IMR-90 (cell line): ENCODE data around the gene RYK. TPM values are rescaled to one million over a fixed set of nuclear protein-coding genes. Genes with fewer than 3 reads are reported as not detected.

Source experiments
- ATAC-seq: fragments of 200-7000 bp; cut with Tn5 transposase; 2 replicates; pipeline ENCODE4 v1.9.1; 2020; ENCODE audit warnings: low read depth, mild to moderate bottlenecking, moderate library complexity
- BruUV-seq: library from RNA; stranded (reverse); fragments of 400-500 nt; replicated peaks from 2 replicates; lab custom pipeline; 2021; lab: Mats Ljungman, UMichigan
- CTCF ChIA-PET: fragments of 300-600 bp; formaldehyde crosslinking; extraction: SDS; loops from one replicate; lab custom pipeline; 2021; ENCODE audit warnings: antibody characterized with exemption; lab: Yijun Ruan, JAX
- POLR2A ChIA-PET: fragments of 300-600 bp; sonication (Branson Sonifier 250); formaldehyde crosslinking; loops from one replicate; lab custom pipeline; 2022; ENCODE audit warnings: antibody characterized with exemption; ENCODE audit not compliant: unreplicated experiment; lab: Charles Lee
- DNase-seq: peaks from one replicate; pipeline ENCODE4 v3.0.0; 2013
- H2AFZ ChIP-seq: replicated peaks from 2 replicates; pipeline ENCODE3; 2013; ENCODE audit warnings: low read length, mild to moderate bottlenecking; ENCODE audit not compliant: poor library complexity
- H2AK5ac ChIP-seq: 2 replicates; pipeline ENCODE4 v1.6.1; 2013; ENCODE audit warnings: low read depth, low read length, inconsistent platforms
- H2AK9ac ChIP-seq: replicated peaks from 2 replicates; pipeline ENCODE3; 2013; ENCODE audit warnings: mild to moderate bottlenecking, low read depth, low read length, moderate library complexity; ENCODE audit not compliant: poor library complexity
- H2BK120ac ChIP-seq: 2 replicates; pipeline ENCODE4 v1.6.1; 2013; ENCODE audit warnings: low read depth, low read length, inconsistent platforms
- H2BK15ac ChIP-seq: 3 replicates; pipeline ENCODE4 v1.6.1; 2013; ENCODE audit warnings: low read depth, low read length, inconsistent platforms
- H2BK20ac ChIP-seq: 2 replicates; pipeline ENCODE4 v1.6.1; 2013; ENCODE audit warnings: low read depth, mild to moderate bottlenecking, inconsistent platforms, low read length, moderate library complexity
- H2BK5ac ChIP-seq: 2 replicates; pipeline ENCODE4 v1.6.1; 2013; ENCODE audit warnings: mild to moderate bottlenecking, low read depth, low read length, inconsistent platforms; ENCODE audit not compliant: poor library complexity, severe bottlenecking
- H3K14ac ChIP-seq: replicated peaks from 2 replicates; pipeline ENCODE4 v1.6.1; 2013; ENCODE audit warnings: low read depth, low read length, inconsistent platforms
- H3K18ac ChIP-seq: 2 replicates; pipeline ENCODE4 v1.6.1; 2013; ENCODE audit warnings: low read depth, low read length, control low read depth
- H3K23ac ChIP-seq: 2 replicates; pipeline ENCODE4 v1.6.1; 2013; ENCODE audit warnings: low read depth, low read length, inconsistent platforms
- H3K27ac ChIP-seq: 2 replicates; pipeline ENCODE4 v1.5.1; 2013; ENCODE audit warnings: mild to moderate bottlenecking, control low read depth, low read length; ENCODE audit not compliant: insufficient read depth
- H3K27me3 ChIP-seq: 2 replicates; pipeline ENCODE4 v1.6.1; 2013; ENCODE audit warnings: low read length; ENCODE audit not compliant: control insufficient read depth, insufficient read depth
- H3K36me3 ChIP-seq: 2 replicates; pipeline ENCODE4 v1.6.1; 2013; ENCODE audit warnings: low read length, mixed read lengths; ENCODE audit not compliant: control insufficient read depth, insufficient read depth
- H3K4ac ChIP-seq: 2 replicates; pipeline ENCODE4 v1.6.1; 2013; ENCODE audit warnings: low read depth, low read length, inconsistent platforms
- H3K4me1 ChIP-seq: 2 replicates; pipeline ENCODE4 v1.6.1; 2013; ENCODE audit warnings: low read length, mixed read lengths; ENCODE audit not compliant: control insufficient read depth, insufficient read depth
- H3K4me2 ChIP-seq: 2 replicates; pipeline ENCODE4 v1.6.1; 2013; ENCODE audit warnings: low read depth, mild to moderate bottlenecking, control low read depth, low read length, moderate library complexity
- H3K4me3 ChIP-seq: 2 replicates; pipeline ENCODE4 v1.5.1; 2013; ENCODE audit warnings: low read depth, mild to moderate bottlenecking, control low read depth, low read length, moderate library complexity; ENCODE audit not compliant: insufficient read depth
- H3K56ac ChIP-seq: 2 replicates; pipeline ENCODE4 v1.6.1; 2013; ENCODE audit warnings: low read length, inconsistent platforms; ENCODE audit not compliant: insufficient read depth; ENCODE audit errors: extremely low read depth
- H3K79me1 ChIP-seq, 2 experiments: 2 replicates each; pipeline ENCODE4 v1.6.1; 2013; ENCODE audit warnings: low read length in 2 of 2, inconsistent platforms in 1 of 2, low read depth in 1 of 2
- H3K9ac ChIP-seq: 2 replicates; pipeline ENCODE4 v1.6.1; 2013; ENCODE audit warnings: low read depth, low read length, control low read depth
- H3K9me1 ChIP-seq: 2 replicates; pipeline ENCODE4 v1.6.1; 2013; ENCODE audit warnings: low read length, inconsistent platforms; ENCODE audit not compliant: insufficient read depth
- H3K9me3 ChIP-seq: 2 replicates; pipeline ENCODE4 v1.6.1; 2013; ENCODE audit warnings: low read length; ENCODE audit not compliant: control insufficient read depth, insufficient read depth
- H4K20me1 ChIP-seq: 2 replicates; pipeline ENCODE4 v1.6.1; 2013; ENCODE audit warnings: low read length, inconsistent platforms; ENCODE audit not compliant: insufficient read depth
- H4K5ac ChIP-seq: 2 replicates; pipeline ENCODE4 v1.6.1; 2013; ENCODE audit warnings: mild to moderate bottlenecking, low read depth, low read length, control low read depth
- H4K8ac ChIP-seq, 2 experiments: 2 replicates each; pipeline ENCODE4 v1.6.1; 2013; ENCODE audit warnings: low read depth in 2 of 2, low read length in 2 of 2, control low read depth in 1 of 2, inconsistent platforms in 1 of 2
- H4K91ac ChIP-seq: 2 replicates; pipeline ENCODE4 v1.6.1; 2013; ENCODE audit warnings: low read depth, low read length, inconsistent platforms; ENCODE audit not compliant: insufficient read depth
- BHLHE40 ChIP-seq: fragments of 150-350 bp; IDR thresholded peaks from 2 replicates; pipeline ENCODE4 v1.6.1; 2016; ENCODE audit warnings: mild to moderate bottlenecking, low read depth, low read length
- CEBPB ChIP-seq: IDR thresholded peaks from 2 replicates; pipeline ENCODE4 v1.6.1; 2012; ENCODE audit warnings: low read depth, low read length, improper control_type of control experiment
- CHD1 ChIP-seq: IDR thresholded peaks from 2 replicates; pipeline ENCODE4 v1.6.1; 2012; ENCODE audit warnings: low read depth, low read length, improper control_type of control experiment
- CTCF ChIP-seq: conservative IDR thresholded peaks from 2 replicates; pipeline ENCODE4 v1.5.1; 2012; ENCODE audit warnings: mild to moderate bottlenecking, low read depth, low read length, improper control_type of control experiment
- FOS ChIP-seq: fragments of 150-350 bp; IDR thresholded peaks from 2 replicates; pipeline ENCODE4 v1.6.1; 2016; ENCODE audit warnings: low read depth, low read length
- MAFK ChIP-seq: IDR thresholded peaks from 2 replicates; pipeline ENCODE4 v1.6.1; 2012; ENCODE audit warnings: low read depth, low read length, improper control_type of control experiment
- MAZ ChIP-seq: IDR thresholded peaks from 2 replicates; pipeline ENCODE4 v1.6.1; 2012; ENCODE audit warnings: low read depth, mild to moderate bottlenecking, low read length, improper control_type of control experiment, moderate library complexity, borderline replicate concordance
- MXI1 ChIP-seq: IDR thresholded peaks from 2 replicates; pipeline ENCODE4 v1.6.1; 2012; ENCODE audit warnings: low read depth, mild to moderate bottlenecking, low read length, moderate library complexity, borderline replicate concordance
- NFE2L2 ChIP-seq: fragments of 150-350 bp; IDR thresholded peaks from 2 replicates; pipeline ENCODE4 v1.6.1; 2016; ENCODE audit warnings: low read depth, mild to moderate bottlenecking, low read length
- POLR2A ChIP-seq: IDR thresholded peaks from 2 replicates; pipeline ENCODE4 v1.6.1; 2012; ENCODE audit warnings: mild to moderate bottlenecking, low read depth, low read length
- RAD21 ChIP-seq: IDR thresholded peaks from 2 replicates; pipeline ENCODE4 v1.6.1; 2012; ENCODE audit warnings: low read length, improper control_type of control experiment
- RCOR1 ChIP-seq: IDR thresholded peaks from 2 replicates; pipeline ENCODE4 v1.6.1; 2012; ENCODE audit warnings: mild to moderate bottlenecking, low read length, improper control_type of control experiment; ENCODE audit not compliant: insufficient replicate concordance
- RFX5 ChIP-seq: IDR thresholded peaks from 2 replicates; pipeline ENCODE4 v1.8.0; 2012; ENCODE audit warnings: low read depth, mild to moderate bottlenecking, low read length, moderate library complexity
- SMC3 ChIP-seq: fragments of 150-350 bp; IDR thresholded peaks from 2 replicates; pipeline ENCODE4 v1.6.1; 2016; ENCODE audit warnings: low read depth, mild to moderate bottlenecking, antibody characterized with exemption, low read length, moderate library complexity
- WGBS, 2 experiments: methylation state at CpG; one replicate each; pipeline versions ENCODE4 v1.1.5 to v1.1.7; 2013; ENCODE audit warnings: missing lambda C conversion rate in 2 of 2; ENCODE audit not compliant: insufficient read length in 1 of 2; ENCODE audit errors: extremely low coverage in 2 of 2; 5-methylcytosine and 5-hydroxymethylcytosine counted together
- dilution Hi-C: fragments of 300-500 bp; cut with HindIII; formaldehyde crosslinking; loops from one replicate; pipeline ENCODE4 v1.14.3; 2018; ENCODE audit warnings: low sequenced_read_pairs; ENCODE audit not compliant: unreplicated experiment
- in situ Hi-C: fragments of 300-500 bp; cut with MboI; formaldehyde crosslinking; loops from 3 replicates; pipeline ENCODE4 v1.14.3; 2019; ENCODE audit warnings: low sequenced_read_pairs, inconsistent platforms, mixed read lengths
- intact Hi-C: fragments of 100-400 bp; cut with micrococcal nuclease; formaldehyde crosslinking; loops from 2 replicates; pipeline ENCODE4 v1.10.0; 2022
- polyA plus RNA-seq, 3 experiments: library from polyadenylated mRNA; depleted of rRNA; stranded (reverse); fragments of >200 nt; gene quantifications; 2 replicates each; pipeline ENCODE4 v1.2.3, GENCODE V29; 2012; ENCODE audit warnings: low replicate concordance in 1 of 3
- total RNA-seq: library from RNA; depleted of rRNA; stranded (reverse); fragments of >200 nt; gene quantifications from 2 replicates; pipeline ENCODE4 v1.2.3, GENCODE V29; 2012
- TF ChIP-seq, protein P1 (sequence below): fragments of 150-350 bp; IDR thresholded peaks from 2 replicates; pipeline ENCODE4 v1.6.1; 2017; ENCODE audit warnings: mild to moderate bottlenecking, antibody characterized with exemption, low read length, low read depth
- TF ChIP-seq, protein P2 (sequence below): fragments of 150-350 bp; IDR thresholded peaks from 2 replicates; pipeline ENCODE4 v1.6.1; 2016; ENCODE audit warnings: low read depth, mild to moderate bottlenecking, low read length, moderate library complexity, borderline replicate concordance

RYK gene
- total and polyA plus RNA-seq, 2 of the 4 experiments (the other 2 are of a cell fraction) = 42.4 to 106 TPM

DNA sequence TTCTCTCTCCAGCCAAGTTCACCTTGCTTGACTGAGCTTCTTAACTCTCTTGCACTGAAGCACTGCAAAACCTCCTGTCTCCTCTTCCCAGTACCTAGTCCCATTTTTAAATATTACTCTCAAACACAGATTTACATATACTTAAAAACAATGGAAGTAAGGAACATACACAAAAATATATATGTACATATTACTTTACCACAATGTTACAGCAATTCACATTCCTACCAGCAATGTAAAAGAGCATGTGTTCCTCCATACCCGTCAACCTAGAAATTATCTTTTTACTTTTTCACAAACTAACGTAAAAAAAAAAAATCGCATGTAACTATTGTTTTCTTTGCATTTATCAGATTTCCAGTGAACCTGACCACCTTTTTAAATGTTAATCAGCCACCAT is 60.4 kb downstream of the RYK start:
- dilution Hi-C loops = no loop called here
- no peak overlapping the region for H3K4me3 ChIP-seq
- peak overlapping the region; percentile 56; the same call in 1 of the 2 replicates for H3K9ac ChIP-seq
- H3K56ac ChIP-seq = no peak overlapping the region
- 100% methylated on average over 2 of the region's 3 CpGs; no CpG with 5 or more reads in 1 of the 2 experiments for WGBS, 2 experiments
- H2BK120ac ChIP-seq = no peak overlapping the region
- peak overlapping the region; percentile 75; the same call in 1 of the 2 replicates for H4K5ac ChIP-seq
- H3K9me1 ChIP-seq = peaks cover 2% of the 10 kb centered on the region; the same call in 1 of the 2 replicates
- peaks cover 10 to 30% of the 10 kb centered on the region in 2 experiments for H3K79me1 ChIP-seq
- H3K14ac ChIP-seq = no peak overlapping the region; the same call in 1 of the 2 replicates
- H2BK5ac ChIP-seq = no peak overlapping the region
- H4K8ac ChIP-seq = 0 out of 4 replicates have a peak overlapping the region, but pooled peaks of 1 of the 2 experiments have one; percentile 58
- H3K23ac ChIP-seq = peak overlapping the region; percentile 30; the same call in 1 of the 2 replicates
- no peak overlapping the region for H2AK5ac ChIP-seq
- DNase-seq = no peak
- no peak for TF ChIP-seq FOS
- TF ChIP-seq BHLHE40 = no peak
- no peak for TF ChIP-seq NFE2L2
- no peak for TF ChIP-seq CTCF
- TF ChIP-seq, protein P1, sequence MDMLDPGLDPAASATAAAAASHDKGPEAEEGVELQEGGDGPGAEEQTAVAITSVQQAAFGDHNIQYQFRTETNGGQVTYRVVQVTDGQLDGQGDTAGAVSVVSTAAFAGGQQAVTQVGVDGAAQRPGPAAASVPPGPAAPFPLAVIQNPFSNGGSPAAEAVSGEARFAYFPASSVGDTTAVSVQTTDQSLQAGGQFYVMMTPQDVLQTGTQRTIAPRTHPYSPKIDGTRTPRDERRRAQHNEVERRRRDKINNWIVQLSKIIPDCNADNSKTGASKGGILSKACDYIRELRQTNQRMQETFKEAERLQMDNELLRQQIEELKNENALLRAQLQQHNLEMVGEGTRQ = no peak
- TF ChIP-seq RCOR1 = no peak
- no peak for TF ChIP-seq MAFK
- TF ChIP-seq, protein P2, sequence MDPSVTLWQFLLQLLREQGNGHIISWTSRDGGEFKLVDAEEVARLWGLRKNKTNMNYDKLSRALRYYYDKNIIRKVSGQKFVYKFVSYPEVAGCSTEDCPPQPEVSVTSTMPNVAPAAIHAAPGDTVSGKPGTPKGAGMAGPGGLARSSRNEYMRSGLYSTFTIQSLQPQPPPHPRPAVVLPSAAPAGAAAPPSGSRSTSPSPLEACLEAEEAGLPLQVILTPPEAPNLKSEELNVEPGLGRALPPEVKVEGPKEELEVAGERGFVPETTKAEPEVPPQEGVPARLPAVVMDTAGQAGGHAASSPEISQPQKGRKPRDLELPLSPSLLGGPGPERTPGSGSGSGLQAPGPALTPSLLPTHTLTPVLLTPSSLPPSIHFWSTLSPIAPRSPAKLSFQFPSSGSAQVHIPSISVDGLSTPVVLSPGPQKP = no peak
- no peak for TF ChIP-seq RFX5
- no peak for TF ChIP-seq CEBPB
- TF ChIP-seq RAD21 = no peak
- no peak for TF ChIP-seq SMC3
- TF ChIP-seq POLR2A = no peak
- no peak for TF ChIP-seq MAZ
- TF ChIP-seq CHD1 = no peak
- no peak for TF ChIP-seq MXI1
- no peak overlapping the region for H2BK15ac ChIP-seq
- no peak overlapping the region for H2AFZ ChIP-seq
- peak overlapping the region; percentile 85; the same call in 1 of the 2 replicates for H3K18ac ChIP-seq
- no peaks in the 10 kb centered on the region for H3K9me3 ChIP-seq
- H3K4ac ChIP-seq = no peak overlapping the region
- no TSS peak for BruUV-seq
- no peak overlapping the region for H2AK9ac ChIP-seq
- H4K20me1 ChIP-seq = no peaks in the 10 kb centered on the region
- ATAC-seq = peak; percentile 27; the same call in 1 of the 2 replicates
- no peaks in the 10 kb centered on the region for H3K27me3 ChIP-seq
- ChIA-PET POLR2A (no interaction called here), CTCF (no interaction called here)
- H3K36me3 ChIP-seq = peaks cover 11% of the 10 kb centered on the region
- no peak overlapping the region; the same call in 1 of the 2 replicates for H3K27ac ChIP-seq
- peaks cover 4% of the 10 kb centered on the region; the same call in 1 of the 2 replicates for H3K4me1 ChIP-seq
- H4K91ac ChIP-seq = no peak overlapping the region
- intact Hi-C loops = loop anchor here (10.0 kb wide), 1 partner anchor 375 kb away; no protein-coding TSS in a partner anchor
- in situ Hi-C loops = no loop called here
- no peak overlapping the region for H2BK20ac ChIP-seq
- peak overlapping the region; percentile 78; the same call in 1 of the 2 replicates for H3K4me2 ChIP-seq
